Renal cortical epithelial cell (primary cell): ENCODE data around the gene NINJ2. TPM values are rescaled to one million over a fixed set of nuclear protein-coding genes. Genes with fewer than 3 reads are reported as not detected.

Experiments
- DNase-seq: peaks from one replicate; pipeline ENCODE4 v3.0.0-alpha.2; 2011; ENCODE audit warnings: low read depth
- total RNA-seq: library from RNA; depleted of rRNA; stranded (reverse); fragments of >200 nt; gene quantifications from 2 replicates; pipeline ENCODE4 v1.2.3, GENCODE V29; 2014

The NINJ2 gene
- total RNA-seq, 1 donor from 2014 or later, result 0.60 TPM

DNA sequence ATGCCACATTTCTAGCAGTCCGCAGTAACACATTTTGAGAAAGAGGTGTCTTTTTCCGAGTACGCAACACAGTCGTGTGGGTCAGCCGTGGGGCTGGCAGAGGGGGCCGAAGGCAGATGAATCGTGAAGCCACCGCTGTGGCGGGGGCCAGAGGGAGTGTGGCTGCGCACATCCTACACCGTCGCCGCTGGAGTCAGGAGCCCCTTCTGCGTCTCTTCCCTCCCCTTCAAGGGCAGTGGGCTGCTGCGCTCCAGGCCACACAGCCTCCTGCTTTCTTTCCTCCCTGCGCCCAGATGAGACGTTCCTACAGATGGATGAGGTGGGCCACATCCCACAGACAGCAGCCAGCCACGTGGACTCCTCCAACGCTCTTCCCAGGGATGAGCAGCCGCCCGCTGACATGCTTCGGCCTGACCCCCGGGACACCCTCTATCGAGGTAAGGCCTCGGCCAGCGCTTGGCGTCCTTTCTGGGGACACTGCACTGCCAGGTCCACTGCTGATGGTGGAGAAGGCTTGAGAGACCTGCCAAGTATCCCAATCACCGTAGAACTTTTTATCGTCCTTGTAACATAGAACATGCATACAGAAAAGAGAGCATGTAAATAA lies 113.7 kb downstream of the NINJ2 start:
- no peak for DNase-seq

DNA sequence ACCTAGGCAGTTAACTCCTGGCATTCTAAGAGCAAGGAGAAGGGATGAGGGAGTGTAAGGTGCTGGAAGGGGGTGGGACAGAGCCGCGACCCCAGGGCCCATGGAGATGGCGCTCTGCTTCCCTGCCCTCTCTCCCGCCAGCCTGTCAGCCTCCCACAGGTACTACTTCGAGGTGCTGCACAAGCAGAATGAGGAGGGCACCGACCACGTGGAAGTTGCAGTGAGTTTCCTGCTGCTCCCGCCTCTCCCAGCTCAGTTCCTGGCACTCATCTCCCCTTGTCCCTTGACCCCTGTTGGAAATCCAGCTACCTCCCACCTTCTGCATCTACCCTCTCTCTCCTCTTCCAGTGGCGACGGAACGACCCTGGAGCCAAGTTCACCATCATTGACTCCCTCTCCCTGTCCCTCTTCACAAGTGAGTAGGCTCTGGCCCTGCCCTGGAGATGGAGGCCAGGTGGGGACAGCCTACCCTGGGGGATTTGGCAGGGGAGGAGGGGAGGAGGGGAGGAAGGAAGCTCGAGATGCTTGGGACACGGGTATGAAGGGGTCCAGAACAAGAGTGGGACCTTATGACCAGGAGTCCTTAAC lies 115.3 kb downstream of the NINJ2 start:
- no peak for DNase-seq

DNA sequence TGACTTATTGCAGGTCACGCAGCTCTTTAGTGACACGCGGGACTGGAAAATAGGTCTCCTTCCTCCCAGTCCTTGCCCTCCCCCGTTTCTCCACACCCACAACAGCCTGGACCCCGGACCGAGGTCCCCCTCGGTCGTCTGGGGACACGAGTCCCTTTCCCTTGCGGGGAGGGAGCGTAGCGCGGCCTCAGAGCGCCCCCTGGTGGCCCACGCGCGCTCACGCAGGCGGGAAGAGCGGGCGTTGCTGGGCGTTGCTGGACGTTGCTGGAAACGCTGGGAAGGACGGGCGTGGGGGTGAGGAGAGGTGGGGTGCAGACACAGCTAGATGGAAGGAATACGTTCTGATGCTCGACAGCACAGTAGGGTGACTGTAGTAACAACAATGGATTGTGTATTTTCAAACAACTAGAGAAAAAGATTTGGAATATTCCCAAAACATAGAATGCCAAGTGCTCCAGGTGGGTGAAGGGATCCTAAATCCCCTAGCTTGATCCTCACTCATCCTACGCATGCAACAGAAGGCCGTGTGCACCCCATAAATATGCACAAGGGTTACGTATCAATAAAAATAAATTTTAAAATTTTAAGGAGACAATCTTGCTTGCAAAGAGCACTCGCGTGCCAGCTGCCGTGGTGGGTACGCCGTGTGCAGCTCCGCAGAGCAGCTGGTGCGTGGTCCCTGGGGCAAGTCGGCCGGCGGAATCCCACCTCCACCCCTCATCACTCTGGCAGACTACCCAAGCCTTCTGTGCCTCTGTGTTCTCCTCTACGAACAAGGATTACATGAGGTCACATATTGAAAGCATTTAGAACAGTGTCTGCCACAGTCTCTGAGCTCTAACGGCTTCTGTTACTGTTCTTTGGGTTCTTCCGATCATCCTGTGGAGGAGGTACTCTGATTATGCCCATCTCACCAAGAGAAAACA lies 116.1 kb downstream of the NINJ2 start:
- DNase-seq, result no peak

DNA sequence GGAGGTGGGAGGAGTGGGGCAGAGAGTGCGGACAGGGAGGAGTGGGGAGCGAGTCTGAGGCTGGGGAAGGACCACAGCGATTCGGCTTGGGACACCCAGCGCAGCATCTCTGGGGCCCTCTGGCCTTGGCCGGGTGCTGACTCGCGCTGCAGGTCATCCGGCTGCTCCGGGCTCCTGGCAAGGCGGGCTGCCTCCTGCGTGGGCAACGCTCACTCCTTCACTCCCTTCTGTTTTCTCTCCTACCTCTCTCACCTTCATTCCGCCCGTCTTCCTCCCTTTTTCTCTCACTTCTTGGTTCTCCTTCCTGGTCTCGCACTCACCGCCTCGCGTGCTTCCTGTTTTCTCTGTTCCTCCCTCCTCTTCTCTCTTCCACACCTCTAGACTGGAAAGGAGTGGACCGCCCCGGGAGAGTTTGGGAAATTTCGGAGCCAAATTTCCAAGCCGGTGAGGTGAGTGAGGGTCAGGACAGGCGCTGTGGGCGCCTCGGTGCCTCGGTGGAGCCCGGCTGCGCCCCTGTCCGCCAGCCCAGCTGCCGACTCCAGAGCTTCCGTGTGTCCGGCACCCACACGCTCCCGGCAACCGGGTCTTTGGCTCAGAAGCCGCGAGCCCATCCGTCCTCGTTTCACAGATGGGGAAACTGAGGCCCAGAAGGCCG lies 116.9 kb downstream of the NINJ2 start:
- no peak for DNase-seq

DNA sequence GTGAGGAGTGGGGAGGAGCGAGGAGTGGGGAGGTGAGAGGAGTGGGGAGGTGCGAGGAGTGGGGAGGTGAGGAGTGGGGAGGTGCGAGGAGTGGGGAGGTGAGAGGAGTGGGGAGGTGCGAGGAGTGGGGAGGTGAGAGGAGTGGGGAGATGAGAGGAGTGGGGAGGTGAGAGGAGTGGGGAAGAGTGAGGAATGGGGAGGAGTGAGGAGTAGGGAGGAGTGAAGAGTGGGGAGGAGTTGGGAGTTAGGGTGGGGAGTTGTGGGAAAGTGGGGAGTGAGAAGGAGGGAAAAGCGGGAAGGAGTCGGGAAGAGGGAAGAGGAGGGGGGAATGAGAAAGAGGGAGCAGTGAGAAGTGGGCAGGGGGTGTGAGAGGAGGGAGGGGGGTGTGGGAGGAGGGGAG lies 117.4 kb downstream of the NINJ2 start:
- DNase-seq, result no peak

DNA sequence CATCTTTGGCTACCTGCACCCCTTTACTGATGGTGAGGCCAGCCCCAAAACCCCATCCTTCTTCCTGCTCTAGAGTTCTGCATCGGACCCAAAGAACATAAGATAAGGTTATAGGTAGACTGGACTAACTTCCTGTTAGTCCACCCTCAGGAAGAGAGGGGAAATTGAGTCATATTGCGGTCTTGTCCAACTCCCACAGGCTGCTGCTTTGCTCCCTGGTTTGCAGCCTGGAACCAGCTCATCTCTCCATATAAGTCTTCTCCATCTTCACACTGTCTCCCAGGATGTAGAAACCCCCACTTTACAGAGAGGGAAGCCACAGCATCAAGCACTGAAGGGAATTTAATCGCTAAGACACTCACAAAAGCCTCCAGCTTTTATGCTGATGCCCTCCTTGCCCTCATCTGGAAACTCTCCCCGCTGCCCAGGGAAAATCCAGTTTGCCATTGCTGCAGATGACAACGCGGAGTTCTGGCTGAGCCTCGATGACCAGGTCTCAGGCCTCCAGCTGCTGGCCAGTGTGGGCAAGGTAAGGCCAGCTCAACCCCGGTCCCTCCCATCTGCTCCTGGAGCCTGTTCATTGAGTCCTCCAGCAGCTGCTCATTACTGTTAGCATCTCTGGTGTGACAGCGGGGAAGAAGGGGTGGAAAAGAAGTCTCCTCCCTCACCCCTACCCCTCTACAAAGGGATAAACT lies 118.2 kb downstream of the NINJ2 start:
- no peak for DNase-seq

DNA sequence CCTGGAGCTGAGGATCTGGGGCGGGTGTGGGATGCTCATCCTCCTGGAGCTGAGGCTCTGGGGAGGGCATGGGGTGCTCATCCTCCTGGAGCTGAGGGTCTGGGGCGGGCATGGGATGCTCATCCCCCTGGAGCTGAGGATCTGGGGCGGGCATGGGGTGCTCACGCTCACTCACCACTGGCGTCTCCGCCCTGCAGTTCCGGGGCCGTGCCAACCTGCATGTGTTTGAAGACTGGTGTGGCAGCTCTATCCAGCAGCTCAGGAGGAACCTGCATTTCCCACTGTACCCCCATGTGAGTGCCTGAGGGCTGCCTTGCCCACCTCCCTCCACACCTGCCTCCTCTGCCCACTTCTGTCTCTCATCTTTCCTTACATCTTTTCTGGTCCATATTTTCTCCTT lies 119.1 kb downstream of the NINJ2 start:
- DNase-seq, result no peak

DNA sequence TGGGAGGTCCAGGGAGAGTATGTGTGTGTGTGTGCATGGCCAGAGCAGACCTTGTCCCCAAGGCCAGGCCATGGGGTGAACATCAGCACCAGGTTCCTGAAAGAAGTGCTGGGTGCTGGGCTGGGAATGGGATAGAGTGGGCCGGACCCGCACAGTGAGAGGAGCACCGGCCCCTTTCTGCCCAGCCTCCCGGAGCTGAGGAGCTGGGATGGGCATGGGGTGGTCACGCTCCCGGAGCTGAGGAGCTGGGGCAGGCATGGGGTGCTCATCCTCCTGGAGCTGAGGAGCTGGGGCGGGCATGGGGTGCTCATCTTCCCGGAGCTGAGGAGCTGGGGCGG lies 120.2 kb downstream of the NINJ2 start:
- DNase-seq, result no peak

DNA sequence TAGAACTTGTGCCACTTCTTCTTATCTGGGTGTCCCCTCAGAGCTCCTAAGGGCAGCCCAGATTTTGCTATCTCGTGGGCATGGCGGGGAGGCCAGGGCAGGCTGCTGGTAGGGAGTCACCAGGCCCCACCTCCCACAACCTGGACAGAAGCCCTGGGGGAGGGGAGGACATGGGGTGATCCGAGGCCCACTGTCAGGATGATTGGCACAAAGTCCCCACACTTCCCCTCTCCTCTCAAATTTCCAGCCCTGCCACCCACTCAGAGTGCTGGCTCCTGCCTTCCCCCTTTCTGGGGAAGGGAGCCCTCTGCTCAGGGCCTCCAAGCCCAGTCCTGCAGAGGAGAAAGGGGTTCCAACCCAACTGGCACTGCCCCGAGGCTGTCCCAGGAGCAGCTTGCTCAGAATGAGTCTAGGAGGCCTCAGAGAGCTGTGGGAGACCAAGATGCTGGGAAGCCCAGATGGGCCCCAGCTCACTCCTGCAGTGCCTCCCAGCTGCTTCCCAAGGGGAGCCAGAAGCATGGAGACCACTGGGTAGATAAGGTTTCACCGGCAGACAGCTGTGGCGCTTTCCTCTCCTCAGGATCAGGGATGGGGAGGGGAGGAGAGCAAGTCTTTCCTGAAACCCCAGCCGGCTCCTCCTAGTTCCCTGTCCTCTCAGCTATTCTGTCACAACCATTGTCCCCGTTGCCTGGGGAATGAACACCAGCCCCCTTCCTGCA lies 120.7 kb downstream of the NINJ2 start:
- no peak for DNase-seq

DNA sequence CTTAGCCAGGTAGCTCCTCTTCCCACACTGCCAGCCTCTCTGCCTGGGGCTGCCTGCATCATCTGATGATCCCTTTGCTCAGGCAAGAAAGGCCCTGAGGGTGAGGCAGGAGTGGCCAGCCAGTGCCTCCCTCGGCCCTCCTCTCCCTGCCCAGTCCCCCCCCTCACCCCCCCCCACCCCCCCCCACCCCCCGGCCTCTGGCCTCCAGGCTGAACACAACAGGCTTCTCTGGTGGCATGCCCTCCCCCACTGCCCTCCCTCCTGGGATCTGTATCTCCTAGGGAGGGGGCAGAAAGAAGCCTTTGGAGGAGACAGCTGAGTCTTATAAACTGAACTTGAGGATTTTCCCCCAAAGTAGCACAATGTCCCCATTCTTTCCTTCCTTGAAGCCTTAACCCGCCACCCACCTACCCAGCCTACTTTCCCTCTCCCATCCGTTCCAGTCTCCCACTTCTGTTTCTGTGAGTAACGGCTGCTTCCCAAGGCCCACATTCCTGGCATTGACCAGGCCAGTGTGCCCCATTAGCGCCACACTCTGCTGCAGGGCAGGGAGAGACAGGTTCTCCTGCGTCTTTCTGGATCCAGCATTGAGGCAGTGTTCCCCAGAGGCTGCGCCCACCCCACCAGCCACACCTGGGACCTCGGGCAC lies 121.4 kb downstream of the NINJ2 start:
- peak; percentile 54 for DNase-seq

DNA sequence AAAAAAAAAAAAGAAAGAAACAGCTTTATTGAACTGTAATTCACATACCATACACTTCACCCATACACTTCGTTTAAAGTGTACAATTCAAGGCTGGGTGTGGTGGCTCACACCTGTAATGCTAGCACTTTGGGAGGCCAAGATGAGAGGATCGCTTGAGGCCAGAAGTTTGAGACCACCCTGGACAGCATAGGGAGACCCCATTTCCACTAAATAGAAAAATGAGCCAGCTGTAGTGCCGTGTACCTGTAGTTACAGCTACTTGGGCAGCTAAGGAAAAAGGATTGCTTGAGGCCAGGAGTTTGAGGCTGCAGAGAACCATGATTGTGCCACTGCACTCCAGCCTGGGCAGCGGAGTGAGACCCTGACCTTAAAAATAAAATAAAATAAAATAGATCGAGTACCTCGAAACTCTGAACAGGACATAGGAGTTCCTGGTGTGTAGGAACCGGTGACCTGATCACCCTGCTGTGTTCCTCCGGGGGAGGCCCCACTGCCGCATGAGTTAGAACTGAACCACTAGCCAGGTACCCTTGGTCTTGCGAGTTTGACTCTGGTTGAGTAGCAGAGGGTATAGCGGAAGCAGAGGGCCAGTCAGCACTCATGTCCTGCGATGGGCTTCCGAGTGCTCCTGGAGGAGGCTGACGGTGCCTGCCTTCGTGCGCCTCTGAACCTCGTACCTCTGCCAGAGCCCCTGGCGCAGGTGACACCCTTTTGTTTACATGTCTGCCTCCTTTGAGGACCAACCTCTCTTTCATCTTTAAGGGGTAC lies 123.5 kb downstream of the NINJ2 start:
- no peak for DNase-seq

DNA sequence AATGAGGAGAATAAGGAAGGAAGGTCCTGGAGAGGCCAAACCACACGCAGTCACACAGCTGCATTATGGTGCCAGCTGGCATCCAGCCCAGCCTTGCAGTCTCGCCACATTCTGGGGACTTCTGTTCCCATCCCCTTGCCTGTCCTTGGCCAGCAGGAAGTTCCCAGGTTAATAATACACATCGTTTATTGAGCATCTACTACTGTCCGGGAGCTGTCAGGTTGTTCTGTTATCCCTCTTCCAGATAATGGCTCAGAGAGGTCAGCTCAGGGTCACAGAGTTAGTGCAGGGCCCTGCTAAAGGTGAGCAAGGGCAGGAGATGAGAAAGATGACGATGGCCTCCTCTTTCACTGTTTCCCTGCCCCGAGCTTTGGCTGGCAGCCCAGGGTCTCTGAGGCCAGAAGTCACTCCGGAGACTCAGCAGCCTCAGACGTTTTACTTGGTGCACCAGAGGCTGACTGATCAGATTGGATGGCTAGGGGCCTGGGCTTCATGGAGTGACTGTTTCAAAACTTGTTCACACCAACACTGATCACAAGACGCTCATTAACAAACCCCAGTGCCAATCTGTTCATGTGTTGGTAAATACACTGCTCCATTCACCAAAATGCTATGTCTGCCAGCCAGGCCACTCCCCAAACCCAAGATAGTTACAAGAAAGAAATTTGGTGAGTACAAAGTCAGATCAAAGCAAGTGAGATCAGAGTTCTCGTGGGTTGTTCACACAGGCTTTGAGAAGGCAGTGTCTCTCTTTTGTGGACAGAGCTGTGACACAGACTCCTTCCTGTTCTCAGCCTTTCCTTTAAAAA lies 124.3 kb downstream of the NINJ2 start:
- DNase-seq, result peak; percentile 87

DNA sequence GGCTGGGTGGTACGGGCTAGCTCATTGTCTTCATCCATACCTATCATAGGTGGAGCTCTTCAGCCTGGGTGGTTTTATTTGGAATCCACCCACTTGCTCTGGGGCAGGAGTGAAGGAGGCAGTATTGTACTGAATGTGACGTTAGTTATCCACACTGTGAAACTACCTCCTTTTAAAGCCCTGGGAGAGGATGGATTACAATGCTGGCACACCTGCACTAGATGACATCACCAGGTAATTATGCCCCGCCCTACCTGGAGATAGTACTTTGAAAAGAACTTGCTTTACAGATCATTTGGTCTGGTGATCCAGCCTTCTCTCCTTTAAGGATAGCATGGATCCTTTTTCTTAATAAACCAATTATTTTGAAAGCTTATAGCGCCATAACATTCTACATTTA lies 125.5 kb downstream of the NINJ2 start:
- DNase-seq, result peak; percentile 34

DNA sequence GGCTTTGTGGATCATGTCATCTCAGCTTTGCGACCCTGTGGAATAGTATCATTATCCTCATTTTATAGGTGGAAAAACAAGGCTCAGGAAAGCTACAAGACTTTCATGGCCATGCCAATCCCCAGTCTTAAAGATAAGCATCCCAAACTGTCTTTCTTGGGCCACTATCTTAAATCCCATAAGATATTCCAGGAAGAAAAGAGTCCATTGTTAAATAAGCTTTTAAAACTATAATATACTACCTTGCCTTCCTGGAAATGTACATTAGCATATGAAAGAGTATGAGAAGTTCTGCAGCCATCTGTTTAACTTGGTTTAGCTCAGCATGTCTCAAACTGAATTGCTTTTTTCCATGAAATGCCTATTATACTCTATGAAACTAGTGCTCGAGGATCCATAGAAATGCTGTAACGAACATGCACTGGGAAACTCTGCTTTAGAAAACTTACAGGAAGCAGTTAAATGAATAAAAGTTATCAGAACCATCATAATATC lies 126.4 kb downstream of the NINJ2 start:
- no peak for DNase-seq

DNA sequence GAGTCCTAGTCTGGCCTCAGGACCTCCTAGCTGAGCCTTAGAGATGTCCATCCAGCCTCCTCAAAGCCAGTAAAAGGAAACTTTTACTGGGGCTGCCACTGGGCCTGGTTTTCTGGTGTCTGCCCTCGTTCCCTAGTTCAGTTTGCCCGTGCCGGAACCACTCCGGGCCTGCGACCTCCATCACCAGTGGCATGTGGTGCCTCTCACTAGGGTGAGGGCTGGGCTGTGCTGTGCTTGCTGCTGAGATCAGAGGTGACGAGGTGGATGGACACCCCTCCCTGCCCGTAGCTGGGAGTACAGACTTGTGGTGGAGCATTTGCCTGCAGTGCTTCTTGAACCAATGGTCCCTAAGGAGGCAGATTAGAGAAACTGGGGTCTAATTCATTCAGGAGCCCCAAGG lies 127.8 kb downstream of the NINJ2 start:
- DNase-seq, result no peak

DNA sequence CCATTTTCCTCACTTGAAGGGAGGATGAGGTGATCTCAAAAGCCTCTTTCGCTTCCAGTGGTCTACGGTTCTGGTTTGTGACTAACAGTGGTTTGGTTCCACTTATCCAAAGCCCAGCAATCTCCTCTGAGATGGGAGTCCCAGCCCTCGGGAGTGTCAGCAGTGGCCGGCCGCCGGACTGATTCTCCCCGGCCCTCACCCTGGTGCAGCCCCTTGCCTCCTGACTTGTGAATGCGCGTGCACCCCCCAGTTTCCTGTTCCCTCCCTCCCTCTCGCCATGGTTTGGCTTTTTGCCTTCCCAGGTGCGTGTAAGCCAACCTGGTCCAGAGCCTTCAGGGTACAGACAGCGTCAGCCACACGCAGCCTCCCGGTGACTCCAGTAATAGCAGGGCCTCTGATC lies 129.0 kb downstream of the NINJ2 start:
- DNase-seq, result no peak

DNA sequence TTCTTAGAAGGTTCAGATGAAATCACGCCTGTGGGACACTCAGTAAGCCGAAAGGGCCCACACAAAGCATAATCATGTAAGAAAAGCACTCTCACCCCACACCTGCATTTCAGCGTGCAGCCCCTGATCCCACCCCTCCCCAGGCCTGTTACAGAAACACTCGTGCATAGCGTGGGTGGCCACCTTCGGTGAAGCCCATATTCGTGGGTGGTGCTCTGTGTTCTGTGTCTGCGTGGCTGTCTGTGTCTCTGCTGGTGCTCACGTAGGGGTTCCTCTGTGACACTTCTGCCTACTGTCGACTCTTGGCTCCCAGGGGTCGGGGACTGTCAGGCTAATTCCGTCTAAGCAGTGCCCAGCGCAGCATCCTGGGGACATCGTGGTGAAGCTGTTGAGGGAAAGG lies 129.5 kb downstream of the NINJ2 start:
- no peak for DNase-seq

DNA sequence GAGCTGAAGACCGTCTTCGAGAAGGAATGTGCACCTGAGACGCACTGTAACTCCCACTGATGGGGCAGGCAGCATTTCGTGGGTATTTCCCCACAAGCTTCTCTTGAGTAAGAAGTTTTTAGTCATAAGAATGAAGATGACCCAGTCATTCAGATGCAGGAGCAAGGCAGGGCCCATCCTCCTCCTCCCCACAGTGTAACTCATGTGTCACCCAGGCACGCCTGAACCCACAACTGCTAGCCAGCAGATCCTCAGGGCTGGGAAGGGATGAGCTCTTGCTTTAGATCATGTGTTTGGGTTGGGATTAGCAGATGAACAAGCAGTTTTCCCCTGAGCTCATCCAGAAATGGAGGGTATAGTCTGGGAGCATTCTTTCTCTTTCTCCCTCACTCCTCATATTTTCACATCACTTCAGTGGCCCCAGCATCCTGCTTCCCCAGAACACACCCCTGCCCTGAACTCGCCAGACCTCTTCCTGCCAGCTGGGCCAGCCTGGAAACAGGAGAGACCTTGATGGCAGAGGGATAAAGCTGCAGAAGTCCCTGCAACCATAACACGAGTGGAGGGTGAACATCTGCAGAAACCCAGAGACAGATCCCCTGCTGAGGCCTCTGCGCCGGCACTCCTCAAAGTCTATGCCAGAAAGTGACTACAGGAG lies 130.2 kb downstream of the NINJ2 start:
- peak; percentile 15 for DNase-seq
